ENCODE results near the gene SGCD.
A peak's percentile ranks its signal among the peaks of the same experiment; 100 is the strongest.

Gene SGCD

DNA sequence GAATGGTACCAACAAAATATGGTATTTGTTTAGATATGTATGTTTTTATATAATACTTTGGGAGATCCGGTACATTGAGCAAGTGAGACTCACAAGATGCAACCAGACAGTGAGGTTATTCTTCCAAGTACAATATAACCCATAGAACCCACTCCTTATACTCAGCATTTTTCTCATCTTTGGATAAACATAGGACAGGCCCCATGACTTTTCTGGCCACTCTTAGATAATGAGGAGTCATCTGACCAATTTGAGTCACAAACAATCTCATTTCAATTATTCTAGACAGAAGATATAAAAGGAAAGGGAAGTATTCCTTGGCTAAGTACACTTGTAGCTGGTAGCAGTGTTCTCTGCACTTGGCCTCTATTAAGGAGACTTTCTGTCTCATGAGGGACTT is 150.2 kb downstream of the SGCD start:
- H3K27ac ChIP-seq, result no peak overlapping the region
- DNase-seq (ENCODE audit: low read depth, low spot score), result no peak
- no peak overlapping the region for H3K9ac ChIP-seq (ENCODE audit: insufficient read length)

DNA sequence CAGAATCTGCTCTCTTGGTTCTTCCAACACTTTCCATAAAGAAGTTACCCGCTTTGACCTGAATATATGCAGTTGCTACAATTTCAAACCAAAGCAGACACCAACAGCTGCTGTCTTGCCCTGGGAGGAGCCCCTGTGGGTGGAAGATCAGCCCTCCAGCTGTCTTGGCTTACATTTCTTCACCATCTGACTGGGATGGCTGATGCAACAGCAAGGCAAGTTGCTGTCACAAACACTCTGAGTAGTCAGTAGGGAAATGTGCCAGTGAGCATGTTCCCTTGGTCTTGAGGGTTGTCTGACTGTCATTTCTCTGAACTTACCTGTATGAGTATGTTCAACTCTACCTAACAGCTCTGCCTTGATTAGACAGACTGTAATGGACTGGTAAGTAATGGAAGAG is 152.9 kb downstream of the SGCD start:
- H3K9ac ChIP-seq (ENCODE audit: insufficient read length), result no peak overlapping the region
- H3K4me3 ChIP-seq, result no peak overlapping the region
- TF ChIP-seq FOXP2 (optimal IDR thresholded peaks at IDR 0.05; ENCODE audit: control extremely low read depth, extremely low read length, insufficient read depth), result no peak
- no peak for TF ChIP-seq POLR2AphosphoS5 (IDR thresholded peaks at IDR 0.05; ENCODE audit: borderline replicate concordance, low read depth, low read length)
- no peak for TF ChIP-seq EZH2 (IDR thresholded peaks at IDR 0.05)
- H3K36me3 ChIP-seq (ENCODE audit: insufficient read depth, low read length), result no peaks in the 10 kb centered on the region
- no peak for DNase-seq (ENCODE audit: low read depth, low spot score)
- H3K9me3 ChIP-seq (ENCODE audit: low read depth, low read length), result no peaks in the 10 kb centered on the region
- H3K27ac ChIP-seq, result peak overlapping the region; percentile 21; the same call in 1 of the 2 replicates

More for the DNA sequence above, 150.2 kb downstream of the SGCD start:
- TF ChIP-seq EZH2 (IDR thresholded peaks at IDR 0.05) (no peak), FOXP2 (optimal IDR thresholded peaks at IDR 0.05; ENCODE audit: control extremely low read depth, extremely low read length, insufficient read depth) (no peak), POLR2AphosphoS5 (IDR thresholded peaks at IDR 0.05; ENCODE audit: borderline replicate concordance, low read depth, low read length) (no peak)
- Histone ChIP-seq H3K9me3 (ENCODE audit: low read depth, low read length) (no peaks in the 10 kb centered on the region), H3K36me3 (ENCODE audit: insufficient read depth, low read length) (no peaks in the 10 kb centered on the region), H3K4me3 (no peak overlapping the region)

DNA sequence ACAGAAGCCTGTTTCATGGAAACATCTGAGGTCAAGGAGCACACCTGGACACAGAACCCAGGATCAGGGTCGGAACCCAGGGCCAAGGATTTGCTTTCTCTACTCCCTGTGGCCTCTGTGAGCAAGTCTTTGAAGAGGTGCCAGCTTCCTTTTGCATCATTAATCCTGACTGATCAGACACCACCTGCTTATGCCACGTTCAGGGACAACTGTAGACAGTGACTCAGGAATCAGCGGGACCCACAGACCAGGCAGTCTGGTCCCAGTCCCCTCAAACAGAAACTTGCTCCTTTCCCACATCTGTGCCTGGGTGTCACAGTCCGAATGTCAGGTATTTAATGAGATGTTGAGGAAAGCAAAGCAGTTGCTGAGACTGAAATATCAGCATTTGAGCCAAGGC is 154.8 kb downstream of the SGCD start:
- DNase-seq (ENCODE audit: low read depth, low spot score), result no peak

DNA sequence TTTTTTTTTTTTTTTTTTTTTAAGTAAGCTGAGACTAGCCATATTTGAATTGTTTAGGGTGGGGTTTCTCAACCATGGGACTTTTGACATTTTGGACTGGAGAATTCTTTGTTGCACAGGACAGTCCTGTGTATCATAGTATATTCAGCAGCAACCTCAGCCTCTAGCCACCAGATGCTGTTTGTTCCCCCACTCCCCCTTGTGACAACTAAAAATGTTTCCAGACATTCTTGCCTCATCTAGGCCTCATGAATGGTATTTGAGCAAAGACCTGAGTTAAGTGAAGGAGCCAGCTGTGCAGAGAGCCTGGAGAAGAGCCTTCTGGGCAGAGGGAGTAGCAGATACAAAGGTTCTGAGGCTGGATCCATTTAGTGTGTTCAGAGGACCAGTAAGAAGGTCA is 155.9 kb downstream of the SGCD start:
- Histone ChIP-seq H3K36me3 (ENCODE audit: insufficient read depth, low read length) (no peaks in the 10 kb centered on the region), H3K9me3 (ENCODE audit: low read depth, low read length) (no peaks in the 10 kb centered on the region), H3K9ac (ENCODE audit: insufficient read length) (no peak overlapping the region), H3K27ac (no peak overlapping the region), H3K4me3 (no peak overlapping the region)
- DNase-seq (ENCODE audit: low read depth, low spot score), result no peak
- TF ChIP-seq POLR2AphosphoS5 (IDR thresholded peaks at IDR 0.05; ENCODE audit: borderline replicate concordance, low read depth, low read length) (no peak), EZH2 (IDR thresholded peaks at IDR 0.05) (no peak), FOXP2 (optimal IDR thresholded peaks at IDR 0.05; ENCODE audit: control extremely low read depth, extremely low read length, insufficient read depth) (no peak)

More for the DNA sequence above, 154.8 kb downstream of the SGCD start:
- H3K4me3 ChIP-seq, result no peak overlapping the region
- H3K9ac ChIP-seq (ENCODE audit: insufficient read length), result no peak overlapping the region
- H3K9me3 ChIP-seq (ENCODE audit: low read depth, low read length), result no peaks in the 10 kb centered on the region
- TF ChIP-seq FOXP2 (optimal IDR thresholded peaks at IDR 0.05; ENCODE audit: control extremely low read depth, extremely low read length, insufficient read depth) (no peak), POLR2AphosphoS5 (IDR thresholded peaks at IDR 0.05; ENCODE audit: borderline replicate concordance, low read depth, low read length) (no peak), EZH2 (IDR thresholded peaks at IDR 0.05) (no peak)
- no peaks in the 10 kb centered on the region for H3K36me3 ChIP-seq (ENCODE audit: insufficient read depth, low read length)
- H3K27ac ChIP-seq, result no peak overlapping the region

DNA sequence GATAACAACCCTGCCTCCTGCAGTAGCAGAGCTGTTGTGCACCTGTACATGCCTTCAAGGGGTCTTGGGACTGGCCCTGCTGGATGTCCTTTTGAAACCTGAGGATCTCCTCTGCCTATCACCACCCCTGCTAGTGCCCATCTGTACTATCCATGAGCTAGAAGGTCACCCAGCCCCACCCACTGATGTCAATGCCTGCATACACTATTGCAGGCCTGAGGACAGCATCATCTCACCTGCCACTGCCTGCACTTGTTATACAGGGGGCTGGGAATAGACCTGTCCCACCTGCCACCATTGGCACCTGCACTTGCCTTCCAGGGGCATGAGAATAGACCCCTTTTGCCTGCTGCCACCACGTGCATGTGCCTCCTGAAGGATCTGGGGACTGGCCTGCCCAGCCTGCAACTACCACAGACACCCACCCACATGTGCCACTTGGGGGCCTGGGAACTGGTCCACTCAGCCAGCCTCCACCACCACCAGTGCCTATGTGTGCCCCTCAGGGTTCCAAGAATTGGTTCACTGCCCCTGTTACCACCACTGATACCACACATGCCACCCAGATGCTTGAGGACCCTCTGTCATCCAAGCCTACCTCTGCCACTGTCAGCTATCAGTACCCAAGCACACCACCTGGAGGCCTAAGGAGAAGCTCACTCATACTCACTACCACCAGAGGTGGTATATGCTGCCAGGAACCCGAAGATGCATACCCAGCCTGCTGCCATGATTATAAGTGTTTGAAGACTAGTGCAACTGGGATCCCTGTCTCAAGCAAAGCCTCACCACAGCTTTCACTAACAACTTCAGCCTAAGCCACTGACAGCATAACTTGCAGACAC is 159.7 kb downstream of the SGCD start:
- no peak overlapping the region for H3K9ac ChIP-seq (ENCODE audit: insufficient read length)
- H3K27ac ChIP-seq, result no peak overlapping the region
- H3K36me3 ChIP-seq (ENCODE audit: insufficient read depth, low read length), result no peaks in the 10 kb centered on the region
- H3K4me3 ChIP-seq, result no peak overlapping the region
- no peak for DNase-seq (ENCODE audit: low read depth, low spot score)
- TF ChIP-seq EZH2 (IDR thresholded peaks at IDR 0.05) (no peak), FOXP2 (optimal IDR thresholded peaks at IDR 0.05; ENCODE audit: control extremely low read depth, extremely low read length, insufficient read depth) (no peak), POLR2AphosphoS5 (IDR thresholded peaks at IDR 0.05; ENCODE audit: borderline replicate concordance, low read depth, low read length) (no peak)
- H3K9me3 ChIP-seq (ENCODE audit: low read depth, low read length), result no peaks in the 10 kb centered on the region

DNA sequence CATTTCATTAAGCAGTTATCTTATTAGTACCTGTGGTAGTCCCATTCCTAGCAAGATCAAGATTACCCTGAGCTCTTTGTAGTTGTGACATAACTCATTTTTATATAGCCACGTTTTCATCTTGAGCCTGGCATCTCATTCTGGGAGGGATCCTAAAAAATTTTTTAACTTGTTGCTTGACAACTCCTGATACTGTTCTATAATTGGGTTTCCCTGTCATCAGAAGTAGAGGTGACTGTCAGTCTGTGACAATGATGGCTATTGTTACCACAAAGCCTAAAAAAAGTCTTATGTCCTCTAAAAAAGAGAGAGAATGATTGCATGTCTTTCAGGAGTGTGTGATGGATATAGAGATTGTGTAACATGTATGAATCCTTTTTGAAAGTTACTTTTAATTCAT is 164.8 kb downstream of the SGCD start:
- Histone ChIP-seq H3K4me3 (no peak overlapping the region), H3K9me3 (ENCODE audit: low read depth, low read length) (no peaks in the 10 kb centered on the region), H3K36me3 (ENCODE audit: insufficient read depth, low read length) (no peaks in the 10 kb centered on the region), H3K9ac (ENCODE audit: insufficient read length) (no peak overlapping the region), H3K27ac (no peak overlapping the region)
- TF ChIP-seq POLR2AphosphoS5 (IDR thresholded peaks at IDR 0.05; ENCODE audit: borderline replicate concordance, low read depth, low read length) (no peak), FOXP2 (optimal IDR thresholded peaks at IDR 0.05; ENCODE audit: control extremely low read depth, extremely low read length, insufficient read depth) (no peak), EZH2 (IDR thresholded peaks at IDR 0.05) (no peak)
- DNase-seq (ENCODE audit: low read depth, low spot score), result no peak

DNA sequence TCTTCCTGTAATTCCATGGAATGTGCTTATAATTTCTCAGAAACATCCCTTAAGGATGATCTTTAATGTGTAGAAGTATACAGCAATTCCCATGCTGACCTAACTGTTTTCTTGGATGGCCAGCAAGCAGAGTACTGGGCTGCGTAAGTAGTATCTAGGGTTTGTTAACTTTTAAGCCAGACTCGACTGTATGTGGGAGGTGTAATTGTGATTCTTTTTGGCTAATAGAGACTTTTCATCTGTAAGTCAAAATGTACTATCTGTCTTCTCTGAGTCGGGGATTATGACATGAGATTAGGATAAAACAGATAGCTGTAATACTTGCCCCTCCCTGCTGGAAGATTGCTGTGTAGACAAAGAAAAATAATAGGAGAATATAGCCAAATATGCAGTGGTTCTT is 169.3 kb downstream of the SGCD start:
- no peak overlapping the region for H3K27ac ChIP-seq
- no peak overlapping the region for H3K4me3 ChIP-seq
- TF ChIP-seq FOXP2 (optimal IDR thresholded peaks at IDR 0.05; ENCODE audit: control extremely low read depth, extremely low read length, insufficient read depth), result no peak
- TF ChIP-seq EZH2 (IDR thresholded peaks at IDR 0.05), result no peak
- TF ChIP-seq POLR2AphosphoS5 (IDR thresholded peaks at IDR 0.05; ENCODE audit: borderline replicate concordance, low read depth, low read length), result no peak
- no peaks in the 10 kb centered on the region for H3K9me3 ChIP-seq (ENCODE audit: low read depth, low read length)
- no peak for DNase-seq (ENCODE audit: low read depth, low spot score)
- no peak overlapping the region for H3K9ac ChIP-seq (ENCODE audit: insufficient read length)
- H3K36me3 ChIP-seq (ENCODE audit: insufficient read depth, low read length), result no peaks in the 10 kb centered on the region

DNA sequence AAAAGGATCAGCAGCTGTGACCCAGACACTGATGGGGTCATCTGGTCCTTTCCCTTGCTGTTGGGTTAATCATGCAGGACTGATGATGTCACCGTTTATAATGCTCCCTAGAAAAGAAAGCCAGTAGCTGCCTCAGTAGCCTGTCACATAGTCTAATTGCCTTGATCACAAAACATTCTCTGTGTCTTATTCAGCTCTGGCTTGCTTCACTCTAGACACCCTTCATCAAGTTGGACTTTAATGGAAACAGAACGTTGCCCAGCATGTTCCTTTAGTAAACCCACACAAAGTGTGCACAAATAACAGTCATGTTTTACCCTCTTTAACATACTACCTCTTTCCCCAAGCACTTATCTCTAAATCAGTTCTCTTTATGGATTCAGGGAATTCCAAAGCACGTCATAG is 170.8 kb downstream of the SGCD start:
- no peak for DNase-seq (ENCODE audit: low read depth, low spot score)
- Histone ChIP-seq H3K36me3 (ENCODE audit: insufficient read depth, low read length) (no peaks in the 10 kb centered on the region), H3K27ac (no peak overlapping the region), H3K9ac (ENCODE audit: insufficient read length) (no peak overlapping the region), H3K4me3 (no peak overlapping the region), H3K9me3 (ENCODE audit: low read depth, low read length) (no peaks in the 10 kb centered on the region)
- no peak for TF ChIP-seq EZH2 (IDR thresholded peaks at IDR 0.05)
- no peak for TF ChIP-seq POLR2AphosphoS5 (IDR thresholded peaks at IDR 0.05; ENCODE audit: borderline replicate concordance, low read depth, low read length)
- no peak for TF ChIP-seq FOXP2 (optimal IDR thresholded peaks at IDR 0.05; ENCODE audit: control extremely low read depth, extremely low read length, insufficient read depth)
